Caco-2 (cell line): Measurements from ENCODE around the gene GPX2. TPM values are rescaled to one million over a fixed set of nuclear protein-coding genes. Genes with fewer than 3 reads are reported as not detected.

Experiments used
- BruUV-seq: library from RNA; stranded (reverse); fragments of 400-500 nt; replicated peaks from 2 replicates; lab custom pipeline; 2021; lab: Mats Ljungman, UMichigan
- CTCF ChIA-PET: fragments of 300-600 bp; sonication (Branson Sonifier 250); formaldehyde crosslinking; loops from one replicate; lab custom pipeline; 2022; ENCODE audit warnings: antibody characterized with exemption; lab: Charles Lee
- POLR2A ChIA-PET: fragments of 300-600 bp; sonication (Branson Sonifier 250); formaldehyde crosslinking; loops from one replicate; lab custom pipeline; 2022; ENCODE audit warnings: antibody characterized with exemption; lab: Charles Lee
- DNase-seq, 2 experiments: peaks; one replicate each; pipeline versions ENCODE4 v3.0.0 to v3.0.0-alpha.2; 2020 to 2022
- H3K27me3 ChIP-seq: replicated peaks from 2 replicates; pipeline ENCODE4 v1.6.0; 2011; ENCODE audit warnings: low read length; ENCODE audit not compliant: control insufficient read depth, insufficient read depth
- H3K36me3 ChIP-seq: 2 replicates; pipeline ENCODE4 v1.5.1; 2011; ENCODE audit warnings: low read length; ENCODE audit not compliant: control insufficient read depth, insufficient read depth
- H3K4me1 ChIP-seq: fragments of 250-450 bp; sonication (Bioruptor Pico); 2 replicates; pipeline ENCODE4 v1.5.1; 2020; ENCODE audit warnings: mild to moderate bottlenecking
- H3K4me3 ChIP-seq: 2 replicates; pipeline ENCODE4 v1.5.1; 2011; ENCODE audit warnings: low read depth, mild to moderate bottlenecking, control low read depth, low read length
- H3K9me3 ChIP-seq: fragments of 250-450 bp; sonication (Bioruptor Pico); 2 replicates; pipeline ENCODE4 v1.5.1; 2020; ENCODE audit warnings: mild to moderate bottlenecking, moderate library complexity
- H3K27ac Mint-ChIP-seq: one replicate; pipeline ENCODE4 v1.8.0; 2022; ENCODE audit warnings: mixed read lengths; ENCODE audit not compliant: unreplicated experiment
- H3K27me3 Mint-ChIP-seq: one replicate; pipeline ENCODE4 v1.8.0; 2022; ENCODE audit warnings: mixed read lengths; ENCODE audit not compliant: insufficient read depth, unreplicated experiment
- H3K36me3 Mint-ChIP-seq: one replicate; pipeline ENCODE4 v1.8.0; 2022; ENCODE audit warnings: mild to moderate bottlenecking, mixed read lengths; ENCODE audit not compliant: insufficient read depth, unreplicated experiment
- H3K4me1 Mint-ChIP-seq: one replicate; pipeline ENCODE4 v1.8.0; 2022; ENCODE audit warnings: low read depth, mixed read lengths; ENCODE audit not compliant: unreplicated experiment
- H3K4me3 Mint-ChIP-seq: one replicate; pipeline ENCODE4 v1.8.0; 2022; ENCODE audit warnings: mild to moderate bottlenecking, moderate library complexity, mixed read lengths; ENCODE audit not compliant: unreplicated experiment
- H3K9me3 Mint-ChIP-seq: one replicate; pipeline ENCODE4 v1.8.0; 2022; ENCODE audit warnings: mixed read lengths; ENCODE audit not compliant: unreplicated experiment
- intact Hi-C: fragments of 100-400 bp; cut with micrococcal nuclease; formaldehyde crosslinking; loops from one replicate; pipeline ENCODE4 v1.10.0; 2022; ENCODE audit not compliant: unreplicated experiment
- total RNA-seq: library from RNA; stranded (reverse); gene quantifications from 2 replicates; pipeline ENCODE4 v1.2.3, GENCODE V29; 2022
- TF ChIP-seq, protein P1 (sequence below), 2 experiments: fragments of 200-600 bp in 1 of 2; IDR thresholded peaks; 1 replicate in 1 of 2; 2 replicates in 1 of 2; pipeline versions ENCODE4 v1.5.1 to v1.8.0; 2011 to 2022; ENCODE audit warnings: antibody characterized with exemption in 1 of 2, control low read depth in 1 of 2, inconsistent platforms in 1 of 2, low read depth in 1 of 2, low read length in 1 of 2, mild to moderate bottlenecking in 1 of 2, moderate library complexity in 1 of 2; ENCODE audit not compliant: insufficient read depth in 1 of 2, severe bottlenecking in 1 of 2, unreplicated experiment in 1 of 2

GPX2 gene
- total RNA-seq, 1 experiment from 2014 or later = 48.1 TPM

GRCh38 chr14:64919618-64920017, 22.9 kb downstream of the GPX2 start:
- peaks cover 20% of the 10 kb centered on the region for H3K36me3 Mint-ChIP-seq
- no peaks in the 10 kb centered on the region for H3K27me3 ChIP-seq

GRCh38 chr14:64919215-64919614, 23.3 kb downstream of the GPX2 start:
- Mint-ChIP-seq H3K4me3 (no peak overlapping the region), H3K36me3 (peaks cover 20% of the 10 kb centered on the region), H3K9me3 (no peaks in the 10 kb centered on the region), H3K27ac (no peak overlapping the region), H3K27me3 (no peaks in the 10 kb centered on the region), H3K4me1 (peaks cover 24% of the 10 kb centered on the region)
- intact Hi-C loops = no loop called here
- CTCF ChIA-PET = no interaction called here
- no peaks in the 10 kb centered on the region for H3K9me3 ChIP-seq
- peaks cover 7% of the 10 kb centered on the region for H3K4me1 ChIP-seq
- no peak for DNase-seq
- TF ChIP-seq, protein P1, sequence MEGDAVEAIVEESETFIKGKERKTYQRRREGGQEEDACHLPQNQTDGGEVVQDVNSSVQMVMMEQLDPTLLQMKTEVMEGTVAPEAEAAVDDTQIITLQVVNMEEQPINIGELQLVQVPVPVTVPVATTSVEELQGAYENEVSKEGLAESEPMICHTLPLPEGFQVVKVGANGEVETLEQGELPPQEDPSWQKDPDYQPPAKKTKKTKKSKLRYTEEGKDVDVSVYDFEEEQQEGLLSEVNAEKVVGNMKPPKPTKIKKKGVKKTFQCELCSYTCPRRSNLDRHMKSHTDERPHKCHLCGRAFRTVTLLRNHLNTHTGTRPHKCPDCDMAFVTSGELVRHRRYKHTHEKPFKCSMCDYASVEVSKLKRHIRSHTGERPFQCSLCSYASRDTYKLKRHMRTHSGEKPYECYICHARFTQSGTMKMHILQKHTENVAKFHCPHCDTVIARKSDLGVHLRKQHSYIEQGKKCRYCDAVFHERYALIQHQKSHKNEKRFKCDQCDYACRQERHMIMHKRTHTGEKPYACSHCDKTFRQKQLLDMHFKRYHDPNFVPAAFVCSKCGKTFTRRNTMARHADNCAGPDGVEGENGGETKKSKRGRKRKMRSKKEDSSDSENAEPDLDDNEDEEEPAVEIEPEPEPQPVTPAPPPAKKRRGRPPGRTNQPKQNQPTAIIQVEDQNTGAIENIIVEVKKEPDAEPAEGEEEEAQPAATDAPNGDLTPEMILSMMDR (IDR thresholded peaks at IDR 0.05; ENCODE audit: insufficient read depth in 1 of 2, low read depth in 1 of 2, low read length in 1 of 2, severe bottlenecking in 1 of 2, unreplicated experiment in 1 of 2) = no peak
- POLR2A ChIA-PET = no interaction called here
- no TSS peak for BruUV-seq
- H3K4me3 ChIP-seq = no peak overlapping the region
- H3K36me3 ChIP-seq = no peaks in the 10 kb centered on the region
- no peaks in the 10 kb centered on the region for H3K27me3 ChIP-seq

More at GRCh38 chr14:64919618-64920017, 22.9 kb downstream of the GPX2 start:
- no peak for DNase-seq
- ChIA-PET CTCF (no interaction called here), POLR2A (no interaction called here)
- H3K9me3 Mint-ChIP-seq = no peaks in the 10 kb centered on the region
- no TSS peak for BruUV-seq
- H3K4me3 ChIP-seq = no peak overlapping the region
- H3K36me3 ChIP-seq = no peaks in the 10 kb centered on the region
- intact Hi-C loops = no loop called here
- no peaks in the 10 kb centered on the region for H3K9me3 ChIP-seq
- TF ChIP-seq, protein P1 (IDR thresholded peaks at IDR 0.05; ENCODE audit: insufficient read depth in 1 of 2, low read depth in 1 of 2, low read length in 1 of 2, severe bottlenecking in 1 of 2, unreplicated experiment in 1 of 2) = no peak
- H3K27ac Mint-ChIP-seq = no peak overlapping the region
- H3K4me1 ChIP-seq = peaks cover 7% of the 10 kb centered on the region
- no peak overlapping the region for H3K4me3 Mint-ChIP-seq
- peaks cover 24% of the 10 kb centered on the region for H3K4me1 Mint-ChIP-seq
- no peaks in the 10 kb centered on the region for H3K27me3 Mint-ChIP-seq

DNA sequence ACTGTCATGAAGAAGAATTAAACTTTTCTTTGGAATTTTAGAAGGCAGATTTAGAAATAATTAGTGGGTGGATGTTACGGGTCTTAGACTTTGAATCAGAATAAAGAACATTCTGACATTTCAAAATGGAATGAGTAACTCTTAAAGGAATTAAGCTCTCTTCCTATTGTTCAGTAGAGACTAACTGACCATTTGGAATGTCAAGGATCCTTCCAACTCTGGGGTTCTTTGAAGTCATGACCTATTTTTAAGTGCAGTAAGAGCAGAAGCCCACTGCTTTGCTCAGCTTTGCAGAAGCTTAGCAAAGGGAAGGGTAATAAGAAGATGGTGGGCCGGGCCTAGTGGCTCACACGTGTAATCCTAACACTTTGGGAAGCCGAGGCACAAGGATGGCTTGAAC, 24.3 kb downstream of the GPX2 start:
- no peak for DNase-seq
- BruUV-seq = no TSS peak
- POLR2A ChIA-PET = no interaction called here

More for the DNA sequence above, 24.3 kb downstream of the GPX2 start:
- Histone ChIP-seq H3K27me3 (no peaks in the 10 kb centered on the region), H3K36me3 (no peaks in the 10 kb centered on the region), H3K9me3 (no peaks in the 10 kb centered on the region), H3K4me1 (peaks cover 7% of the 10 kb centered on the region), H3K4me3 (no peak overlapping the region)
- Mint-ChIP-seq H3K27ac (no peak overlapping the region), H3K9me3 (no peaks in the 10 kb centered on the region), H3K36me3 (peaks cover 17% of the 10 kb centered on the region), H3K27me3 (no peaks in the 10 kb centered on the region), H3K4me1 (peaks cover 24% of the 10 kb centered on the region), H3K4me3 (no peak overlapping the region)
- CTCF ChIA-PET = no interaction called here
- intact Hi-C loops = no loop called here
- TF ChIP-seq, protein P1 (IDR thresholded peaks at IDR 0.05; ENCODE audit: insufficient read depth in 1 of 2, low read depth in 1 of 2, low read length in 1 of 2, severe bottlenecking in 1 of 2, unreplicated experiment in 1 of 2) = no peak
